Right lobe of liver (tissue), 4 donors: ENCODE results near the gene SCRN3.
"Not testable (repeated sequence)": the region's sequence is repeated elsewhere in the genome, so short reads cannot be mapped to it uniquely, and the experiment has no call there.

Source experiments
- CTCF ChIP-seq, 4 donors: fragments of 200-600 bp in 3 of 4; fragments of 450-650 bp in 1 of 4; IDR thresholded peaks; one replicate each; pipeline versions ENCODE4 v1.5.1 to v1.8.0; 2016 to 2022; ENCODE audit warnings: antibody characterized with exemption in 4 of 4, mild to moderate bottlenecking in 2 of 4
- POLR2A ChIP-seq: fragments of 450-650 bp; IDR thresholded peaks from one replicate; pipeline ENCODE4 v1.6.1; 2017; ENCODE audit warnings: antibody characterized with exemption, mild to moderate bottlenecking
- donor health status: DM: no; HTN: no; CAD: no.
- donor health status: DM: no; HTN: no; CAD: no.
- donor health status: DM: no; HTN: yes; CAD: no.

- TF ChIP-seq POLR2A; CTCF (IDR thresholded peaks at IDR 0.05): not testable (repeated sequence)
These were observed 5.2 kb upstream of the SCRN3 start for GRCh38 chr2:174390303-174390702.
